HG03442 (cell line): ENCODE data around the gene UIMC1.

Source experiments
- ATAC-seq: cut with Tn5 transposase; IDR thresholded peaks from one replicate; pipeline ENCODE4 v1.9.1; 2021; ENCODE audit warnings: mild to moderate bottlenecking, moderate library complexity; ENCODE audit not compliant: unreplicated experiment

Gene UIMC1

GRCh38 chr5:176887252-176887849, 119.2 kb downstream of the UIMC1 start:
- no peak for ATAC-seq

DNA sequence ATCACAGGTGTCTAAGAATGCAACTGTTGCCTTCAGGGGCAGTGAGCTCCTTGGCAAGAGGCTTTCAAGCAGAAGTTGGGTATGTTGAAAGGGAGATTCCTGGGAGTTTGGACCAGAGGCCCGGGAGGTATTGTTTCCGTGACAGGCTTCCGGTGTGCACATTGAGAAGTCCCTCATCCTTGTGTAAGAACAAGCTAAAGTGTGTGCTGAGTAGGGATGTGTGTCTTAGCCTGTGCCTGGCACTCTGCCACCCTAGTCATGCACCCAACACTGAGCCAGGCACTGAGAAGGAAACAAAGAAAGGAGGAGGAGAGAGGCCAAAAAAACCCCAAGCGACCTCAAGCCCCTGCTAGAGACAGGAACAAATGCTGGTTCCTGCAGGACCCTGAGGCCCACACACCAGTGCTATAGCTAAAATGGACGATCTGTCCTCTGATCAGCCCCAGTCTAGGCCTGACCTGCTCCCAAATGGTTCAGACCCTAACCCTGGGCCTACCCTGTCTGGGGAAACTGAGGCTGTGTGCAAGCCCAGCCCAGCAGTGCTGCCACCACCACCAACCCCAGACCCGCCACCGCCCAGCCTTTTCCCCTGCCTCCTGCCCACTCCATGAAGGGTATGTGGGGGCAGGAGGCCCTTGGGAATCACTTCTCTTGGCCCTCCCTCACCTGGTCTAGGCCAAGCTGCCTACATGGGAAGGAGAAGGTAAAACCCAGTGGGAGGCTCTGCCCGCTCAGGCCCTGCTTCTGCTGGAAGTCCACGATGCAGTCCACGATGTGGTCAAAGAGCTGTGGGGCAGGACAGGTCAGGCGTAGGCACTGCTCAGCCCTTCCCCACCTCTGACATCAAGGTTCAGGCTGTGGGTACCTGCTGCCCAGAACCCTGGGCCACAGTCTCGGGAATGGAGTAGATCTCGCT, 120.0 kb downstream of the UIMC1 start:
- ATAC-seq: no peak

GRCh38 chr5:176884571-176884890, 122.0 kb downstream of the UIMC1 start:
- no peak for ATAC-seq

GRCh38 chr5:176883700-176884570, 122.6 kb downstream of the UIMC1 start:
- ATAC-seq: no peak

DNA sequence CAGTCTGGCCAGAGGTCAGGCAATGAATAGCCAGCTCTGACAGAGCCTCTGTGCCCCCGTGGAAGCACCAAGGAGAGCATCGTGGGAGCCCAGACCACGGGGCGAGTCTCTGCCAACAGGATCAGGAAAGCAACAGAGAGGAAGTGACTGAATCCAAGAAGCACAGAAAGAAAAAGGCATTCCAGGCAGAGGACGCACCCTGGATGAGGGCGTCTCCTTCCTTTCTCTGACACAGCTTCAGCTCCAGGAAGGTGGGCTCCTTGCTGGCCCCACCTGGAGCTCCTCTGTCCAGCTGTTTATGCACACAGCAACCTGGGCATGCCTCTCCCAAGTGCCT, 124.0 kb downstream of the UIMC1 start:
- no peak for ATAC-seq

DNA sequence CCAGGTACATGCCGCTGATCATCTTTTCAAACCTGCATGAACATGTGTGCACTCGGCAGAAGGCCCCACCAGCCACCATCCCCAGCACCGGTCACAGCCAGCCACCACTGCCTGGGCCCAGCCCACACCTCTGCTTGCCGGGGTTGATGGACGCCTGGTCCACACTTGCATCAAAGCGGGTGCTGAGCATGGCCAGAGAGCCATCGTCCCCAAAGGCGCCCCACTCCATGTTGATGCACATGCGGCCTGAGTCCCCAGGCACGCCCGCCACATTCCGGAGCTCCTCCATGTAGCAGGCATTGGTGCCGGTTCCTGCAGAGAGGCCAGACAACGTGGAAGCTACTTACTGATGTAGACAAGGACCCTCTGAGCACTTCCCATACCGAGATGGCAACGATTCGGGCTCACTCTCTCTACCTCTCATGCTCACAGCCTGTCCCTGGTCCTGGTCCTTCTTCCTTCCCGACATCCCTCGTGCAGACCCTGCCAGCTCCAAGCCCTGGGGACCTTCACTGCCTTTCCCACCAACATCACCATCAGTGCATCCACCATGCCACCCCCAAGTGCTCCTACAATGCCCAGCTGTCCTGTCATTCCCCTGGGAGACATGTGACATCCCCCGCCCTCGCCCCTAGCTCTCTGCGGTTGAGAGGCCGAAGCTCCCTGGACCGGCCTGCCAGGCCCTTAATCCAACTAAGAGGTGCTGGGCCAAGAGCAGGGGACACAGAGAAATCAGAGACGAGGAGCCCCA, 124.6 kb downstream of the UIMC1 start:
- no peak for ATAC-seq

DNA sequence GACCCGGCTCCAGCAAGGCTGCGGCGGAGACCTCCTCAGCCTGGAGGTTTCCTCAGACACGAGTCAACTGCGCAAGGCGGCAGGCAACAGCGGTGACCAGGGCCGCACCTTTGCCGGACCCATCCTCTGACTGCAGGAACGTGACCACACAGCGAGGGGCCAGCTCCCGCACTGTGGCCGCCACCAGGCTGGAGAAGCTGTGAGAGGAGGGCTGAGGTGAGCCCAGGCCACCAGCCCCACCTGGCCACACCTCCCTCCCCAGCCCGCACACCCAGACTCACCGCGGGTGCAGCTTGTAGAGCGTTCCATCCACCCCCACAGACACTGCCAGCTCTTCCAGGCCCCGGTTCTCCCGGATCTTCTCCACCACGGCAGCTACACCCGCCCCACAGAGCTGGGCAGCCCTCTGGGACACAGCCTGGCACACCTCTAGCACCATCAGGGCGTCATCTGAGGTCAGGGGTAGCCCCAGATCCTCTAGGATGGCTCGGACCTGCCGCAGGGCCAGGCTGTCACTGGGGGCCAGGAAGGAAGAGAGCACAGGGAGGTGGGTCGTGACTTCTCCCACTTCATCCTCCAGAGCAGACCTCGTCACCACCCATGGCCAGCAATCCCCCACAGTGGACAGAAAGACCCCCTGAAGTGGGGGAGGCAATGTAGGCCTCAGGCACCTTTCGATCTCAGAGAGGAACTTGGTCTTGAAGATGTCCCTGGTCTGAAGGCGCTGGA, 125.4 kb downstream of the UIMC1 start:
- no peak for ATAC-seq

GRCh38 chr5:176880366-176881020, 126.1 kb downstream of the UIMC1 start:
- no peak for ATAC-seq

DNA sequence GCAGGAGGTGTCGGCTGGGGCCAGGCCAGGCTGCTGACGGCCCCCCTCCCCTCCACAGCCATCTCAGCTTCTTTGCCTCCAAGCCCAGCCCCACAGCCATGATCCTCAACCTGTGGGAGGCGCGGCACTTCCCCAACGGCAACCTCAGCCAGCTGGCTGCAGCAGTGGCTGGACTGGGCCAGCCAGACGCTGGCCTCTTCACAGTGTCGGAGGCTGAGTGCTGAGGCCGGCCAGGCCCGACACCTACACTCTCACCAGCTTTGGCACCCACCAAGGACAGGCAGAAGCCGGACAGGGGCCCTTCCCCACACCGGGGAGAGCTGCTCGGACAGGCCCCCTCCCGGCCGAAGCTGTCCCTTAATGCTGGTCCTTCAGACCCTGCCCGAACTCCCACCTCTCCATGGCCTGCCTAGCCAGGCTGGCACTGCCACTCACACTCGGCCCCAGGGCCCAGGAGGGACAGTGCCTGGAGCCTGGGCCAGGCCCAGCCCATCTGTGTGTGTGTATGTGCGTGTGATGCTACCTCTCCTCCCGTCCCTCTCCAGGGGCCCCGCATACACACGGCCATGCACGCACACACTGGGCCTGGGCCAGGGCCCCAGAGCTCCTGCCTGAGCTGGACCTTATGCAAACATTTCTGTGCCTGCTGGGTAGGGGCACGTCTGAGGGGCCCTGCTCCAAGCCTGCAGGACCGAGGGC, 126.8 kb downstream of the UIMC1 start:
- ATAC-seq: no peak

- ATAC-seq: no peak
Observed at GRCh38 chr5:176878906-176879662, 127.5 kb downstream of the UIMC1 start.

DNA sequence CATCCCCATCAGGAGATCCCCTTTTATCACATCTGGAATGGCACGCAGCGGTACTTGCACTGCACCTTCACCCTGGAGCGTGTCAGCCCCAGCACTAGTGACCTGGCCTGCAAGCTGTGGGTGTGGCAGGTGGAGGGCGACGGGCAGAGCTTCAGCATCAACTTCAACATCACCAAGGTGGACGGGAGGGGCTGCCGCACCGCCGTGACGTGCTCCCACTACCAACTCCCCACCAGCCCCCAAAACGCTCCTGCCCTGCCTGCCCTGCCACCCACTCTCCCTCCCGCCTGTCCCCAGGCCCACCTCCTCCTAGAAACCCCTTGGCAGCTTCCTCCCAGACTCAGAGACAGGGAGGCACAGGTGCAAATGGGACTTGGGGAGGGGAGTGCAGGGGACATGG, 128.1 kb downstream of the UIMC1 start:
- no peak for ATAC-seq

GRCh38 chr5:176877793-176878331, 128.7 kb downstream of the UIMC1 start:
- ATAC-seq: no peak

DNA sequence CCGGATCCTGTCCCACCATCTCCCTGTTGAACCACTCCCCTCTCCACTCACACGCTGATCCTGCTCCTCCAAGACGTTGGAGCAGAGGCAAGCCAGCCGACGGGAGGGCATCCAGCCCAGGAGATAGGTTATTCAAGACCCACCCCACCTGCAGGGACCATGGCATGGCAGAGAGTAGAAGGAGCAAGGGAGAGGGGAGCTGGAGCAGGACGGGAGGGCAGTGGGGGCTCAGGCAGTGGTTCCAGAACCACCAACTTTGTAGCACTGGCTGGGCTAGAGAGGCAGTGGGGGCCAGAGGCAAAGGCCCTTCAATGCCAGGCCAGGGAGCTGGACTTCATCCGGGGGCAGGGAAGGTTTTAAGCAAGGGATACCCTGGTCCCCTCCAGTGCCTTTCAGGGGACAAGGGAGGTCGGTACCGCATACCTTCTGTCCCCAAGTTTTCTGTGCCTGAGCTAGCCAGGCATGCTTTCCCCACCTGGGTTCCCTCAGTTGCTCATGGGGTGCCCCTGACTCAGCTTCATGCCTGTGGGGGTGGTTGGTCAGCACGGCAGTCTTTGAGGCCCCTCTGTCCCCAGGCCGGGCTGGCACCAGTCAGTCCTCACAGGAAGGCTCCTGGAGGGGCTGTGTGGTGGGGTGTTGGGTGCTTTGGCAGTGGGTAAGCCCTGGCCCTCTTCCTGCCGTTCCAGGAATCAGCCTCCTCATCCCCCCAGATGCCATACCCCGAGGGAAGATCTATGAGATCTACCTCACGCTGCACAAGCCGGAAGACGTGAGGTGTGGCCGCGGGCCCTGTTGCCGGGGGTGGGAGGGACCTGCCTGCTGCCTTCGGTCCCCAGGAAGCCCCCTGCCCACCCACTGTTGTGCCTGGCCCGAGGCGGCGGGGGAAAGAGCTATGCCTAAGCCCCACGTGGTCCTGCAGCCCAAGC, 129.8 kb downstream of the UIMC1 start:
- no peak for ATAC-seq

DNA sequence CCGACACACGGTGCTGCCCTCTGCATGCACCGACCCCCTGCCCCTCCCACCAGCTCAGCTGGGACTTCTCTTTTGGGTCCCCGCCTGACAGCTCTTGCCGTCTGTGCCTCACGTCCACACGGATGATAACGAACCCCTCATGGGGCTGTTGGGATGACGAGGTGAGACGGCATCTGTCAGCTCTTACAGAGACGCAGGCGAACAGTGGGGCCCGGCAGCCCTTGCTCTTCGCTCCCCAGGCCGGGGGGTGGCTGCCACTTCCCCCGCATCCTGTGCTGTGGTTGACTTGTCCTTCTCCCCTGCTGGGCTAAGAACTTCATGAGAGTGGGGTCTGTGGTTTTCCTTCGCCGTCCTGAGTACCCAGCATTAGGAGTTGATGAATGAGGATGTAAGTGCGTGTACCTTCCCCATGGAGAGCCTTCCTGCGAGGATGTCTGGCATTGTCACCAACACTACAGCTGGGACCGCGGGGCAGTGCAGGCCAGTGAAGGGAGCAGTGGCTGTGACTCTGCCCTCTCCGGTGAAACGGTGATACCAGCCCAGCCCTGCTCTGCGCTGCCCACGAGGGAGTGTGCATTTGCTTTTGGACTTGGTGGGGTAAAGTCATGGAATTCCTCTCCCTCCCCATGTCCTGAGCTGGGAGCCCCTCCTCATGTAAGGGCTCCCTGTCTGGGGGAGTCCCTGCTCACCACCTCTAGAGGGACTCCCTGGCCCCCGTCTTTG, 130.6 kb downstream of the UIMC1 start:
- no peak for ATAC-seq

GRCh38 chr5:176875014-176875550, 131.5 kb downstream of the UIMC1 start:
- no peak for ATAC-seq

- ATAC-seq: no peak
Observed at GRCh38 chr5:176874198-176874780, 132.3 kb downstream of the UIMC1 start.
